ENCODE data around the gene ADGRG7. TPM values are rescaled to one million over a fixed set of nuclear protein-coding genes. Genes with fewer than 3 reads are reported as not detected.

The ADGRG7 gene
- polyA plus RNA-seq, 1 donor (not counting 4 experiments of a cell fraction or from before 2014, with no cell fraction given): 0.03 TPM

DNA sequence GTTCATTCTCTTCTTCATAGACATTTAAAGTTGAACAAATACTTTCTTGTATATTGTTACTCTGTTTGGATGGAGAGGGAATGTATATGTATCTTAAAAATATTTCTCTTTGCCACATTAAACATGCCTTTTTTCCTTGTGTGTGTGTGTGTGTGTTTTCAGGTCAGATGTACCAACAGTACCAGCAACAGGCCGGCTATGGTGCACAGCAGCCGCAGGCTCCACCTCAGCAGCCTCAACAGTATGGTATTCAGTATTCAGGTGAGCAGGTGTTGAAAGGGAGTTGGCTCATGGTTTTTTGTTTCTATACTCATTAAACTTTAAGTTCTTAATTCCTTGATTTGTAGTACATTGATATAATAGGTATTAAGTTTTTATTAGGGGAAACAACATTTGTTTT is 135.3 kb downstream of the ADGRG7 start:
- Histone ChIP-seq H4K20me1 (ENCODE audit: control insufficient read depth, extremely low read depth, insufficient read depth, low read length) (no peaks in the 10 kb centered on the region), H3K36me3 (ENCODE audit: control insufficient read depth in 2 of 2, extremely low read depth in 1 of 2, insufficient read depth in 2 of 2, low read length in 2 of 2) (peaks cover 9 to 18% of the 10 kb centered on the region in 2 experiments)

More for the DNA sequence above, 135.3 kb downstream of the ADGRG7 start:
- Histone ChIP-seq H3K79me2 (ENCODE audit: control insufficient read depth, insufficient read depth, low read length) (peaks cover 7% of the 10 kb centered on the region), H3K27me3 (ENCODE audit: control insufficient read depth, extremely low read depth, insufficient read depth, low read length) (no peaks in the 10 kb centered on the region), H3K4me2 (ENCODE audit: control insufficient read depth, extremely low read depth, insufficient read depth, low read depth, low read length) (no peak overlapping the region), H3K9me3 (ENCODE audit: control insufficient read depth, low read depth, low read length) (no peaks in the 10 kb centered on the region), H3K4me3 (ENCODE audit: control insufficient read depth in 2 of 3, extremely low read depth in 1 of 3, insufficient read depth in 2 of 3, low read depth in 1 of 3, low read length in 3 of 3) (no peak overlapping the region), H3K27ac (ENCODE audit: control insufficient read depth, insufficient read depth, low read length) (no peak overlapping the region), H3K9ac (ENCODE audit: control insufficient read depth, extremely low read depth, insufficient read depth, low read length) (no peak overlapping the region), H2AFZ (ENCODE audit: control insufficient read depth, low read length) (no peak overlapping the region), H3K4me1 (ENCODE audit: control insufficient read depth, extremely low read depth, insufficient read depth, low read length) (no peaks in the 10 kb centered on the region), H3K9me1 (ENCODE audit: control insufficient read depth, extremely low read depth, insufficient read depth, low read length) (no peaks in the 10 kb centered on the region)
- no peak for TF ChIP-seq EZH2 (IDR thresholded peaks at IDR 0.05; ENCODE audit: low read length)
- TF ChIP-seq, protein P1, sequence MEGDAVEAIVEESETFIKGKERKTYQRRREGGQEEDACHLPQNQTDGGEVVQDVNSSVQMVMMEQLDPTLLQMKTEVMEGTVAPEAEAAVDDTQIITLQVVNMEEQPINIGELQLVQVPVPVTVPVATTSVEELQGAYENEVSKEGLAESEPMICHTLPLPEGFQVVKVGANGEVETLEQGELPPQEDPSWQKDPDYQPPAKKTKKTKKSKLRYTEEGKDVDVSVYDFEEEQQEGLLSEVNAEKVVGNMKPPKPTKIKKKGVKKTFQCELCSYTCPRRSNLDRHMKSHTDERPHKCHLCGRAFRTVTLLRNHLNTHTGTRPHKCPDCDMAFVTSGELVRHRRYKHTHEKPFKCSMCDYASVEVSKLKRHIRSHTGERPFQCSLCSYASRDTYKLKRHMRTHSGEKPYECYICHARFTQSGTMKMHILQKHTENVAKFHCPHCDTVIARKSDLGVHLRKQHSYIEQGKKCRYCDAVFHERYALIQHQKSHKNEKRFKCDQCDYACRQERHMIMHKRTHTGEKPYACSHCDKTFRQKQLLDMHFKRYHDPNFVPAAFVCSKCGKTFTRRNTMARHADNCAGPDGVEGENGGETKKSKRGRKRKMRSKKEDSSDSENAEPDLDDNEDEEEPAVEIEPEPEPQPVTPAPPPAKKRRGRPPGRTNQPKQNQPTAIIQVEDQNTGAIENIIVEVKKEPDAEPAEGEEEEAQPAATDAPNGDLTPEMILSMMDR (optimal IDR thresholded peaks at IDR 0.05 in 1 of 3, IDR thresholded peaks at IDR 0.05 in 1 of 3, conservative IDR thresholded peaks at IDR 0.05 in 1 of 3; ENCODE audit: extremely low read depth in 1 of 3, insufficient read depth in 2 of 3, low read length in 3 of 3): no peak
- FAIRE-seq: no peak
- DNase-seq (ENCODE audit: low read depth, low spot score): no peak
- dilution Hi-C loops (cut with MboI; ENCODE audit: extremely low pct_ligation_motif_present, low sequenced_read_pairs): no loop called here

Small RNA genes lying within 50 kb of the gene (small RNA-seq; reads per million reads assigned to genes)
- gene RF00322 (ENCODE audit: insufficient read length in 3 of 3, low read depth in 3 of 3, low replicate concordance in 1 of 3): 0 reads per million in 3 experiments

Other genes starting within 250 kb of the ADGRG7 start
- gene TOMM70, start 208.5 kb upstream of the ADGRG7 start, polyA plus RNA-seq: 26.2 to 40.8 TPM (median 26.2 TPM) in 3 replicates
- 0.19 to 0.95 TPM (median 0.64 TPM) in 3 replicates for gene LNP1, start 208.1 kb upstream of the ADGRG7 start, polyA plus RNA-seq
- gene TMEM45A, start 117.0 kb upstream of the ADGRG7 start, polyA plus RNA-seq: 29.7 to 61.1 TPM (median 57.2 TPM) in 3 replicates
- gene TFG, start 99.9 kb downstream of the ADGRG7 start, polyA plus RNA-seq: 110 to 247 TPM (median 177 TPM) in 3 replicates

Measured in keratinocyte (primary cell).